Cardiac muscle cell (in vitro differentiated cells and primary cell): ENCODE measurements around the gene MACROH2A1. TPM values are rescaled to one million over a fixed set of nuclear protein-coding genes. Genes with fewer than 3 reads are reported as not detected.

Experiments used
- DNase-seq, 2 donors: peaks; one replicate each; pipeline versions ENCODE4 v3.0.0 to v3.0.0-alpha.2; 2010 to 2017; ENCODE audit warnings: low read depth in 1 of 2, low spot score in 1 of 2
- H3K27ac ChIP-seq: fragments of 200-600 bp; sonication (generic); 2 replicates; pipeline ENCODE4 v1.5.1; 2016
- H3K27me3 ChIP-seq: fragments of 200-600 bp; sonication (generic); 2 replicates; pipeline ENCODE4 v1.6.0; 2016; ENCODE audit warnings: control low read depth
- H3K36me3 ChIP-seq: fragments of 200-600 bp; sonication (generic); 2 replicates; pipeline ENCODE4 v1.5.1; 2016; ENCODE audit warnings: control low read depth
- H3K4me1 ChIP-seq: fragments of 200-600 bp; sonication (generic); 2 replicates; pipeline ENCODE4 v1.8.1; 2017; ENCODE audit warnings: low read depth, mild to moderate bottlenecking, mixed run types
- H3K4me3 ChIP-seq: fragments of 200-600 bp; sonication (generic); 2 replicates; pipeline ENCODE4 v1.5.1; 2016; ENCODE audit warnings: mild to moderate bottlenecking
- H3K9me3 ChIP-seq: fragments of 200-600 bp; sonication (generic); 2 replicates; pipeline ENCODE4 v1.5.1; 2017; ENCODE audit warnings: low read depth, mild to moderate bottlenecking, control low read depth
- polyA plus RNA-seq: library from polyadenylated mRNA; unstranded; fragments of >200 nt; fragmentation: Nextera tagmentation; extraction: Ambion mirVana; gene quantifications from 2 replicates; pipeline ENCODE4 v1.2.1, GENCODE V29; 2016
- total RNA-seq: library from RNA; depleted of rRNA; stranded (reverse); fragments of >200 nt; gene quantifications from 2 replicates; pipeline ENCODE4 v1.2.3, GENCODE V29; 2016
- TF ChIP-seq, protein P1 (sequence below): IDR thresholded peaks from 2 replicates; pipeline ENCODE4 v1.5.1; 2012; ENCODE audit warnings: low read depth, mild to moderate bottlenecking, low read length

MACROH2A1 gene
- total and polyA plus RNA-seq, 2 experiments from 2014 or later: 386 to 644 TPM

DNA sequence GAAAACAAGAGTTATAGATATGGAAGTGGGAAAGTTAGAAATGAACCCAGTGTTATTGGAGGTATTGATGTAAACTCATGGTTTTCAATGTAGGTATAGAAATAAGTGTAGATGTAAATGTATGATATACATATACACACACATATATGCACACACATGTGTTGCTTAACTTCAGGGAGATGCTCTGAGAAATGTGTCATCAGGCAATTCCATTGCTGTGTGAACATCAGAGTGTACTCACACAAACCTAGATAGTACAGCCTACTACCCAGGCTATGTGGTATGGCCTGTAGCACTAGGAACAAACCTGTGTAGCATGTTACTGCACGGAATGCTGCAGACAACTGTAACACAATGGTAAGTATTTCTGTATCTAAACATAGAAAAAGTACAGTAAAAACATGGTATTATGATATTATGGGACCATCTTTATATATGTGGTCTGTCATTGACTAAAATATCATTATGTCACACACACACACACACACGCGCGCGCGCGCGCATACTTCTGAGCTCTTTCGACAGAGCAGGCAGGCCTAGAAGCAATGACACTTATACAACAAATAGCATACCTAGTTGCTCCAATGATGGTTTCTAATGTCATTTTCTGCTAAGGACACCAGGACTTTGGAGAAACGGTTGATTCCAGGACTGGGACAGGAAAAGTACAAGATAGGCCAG lies 86.6 kb downstream of the MACROH2A1 start:
- H3K27me3 ChIP-seq: peaks cover 36% of the 10 kb centered on the region
- no peak overlapping the region for H3K27ac ChIP-seq
- TF ChIP-seq, protein P1, sequence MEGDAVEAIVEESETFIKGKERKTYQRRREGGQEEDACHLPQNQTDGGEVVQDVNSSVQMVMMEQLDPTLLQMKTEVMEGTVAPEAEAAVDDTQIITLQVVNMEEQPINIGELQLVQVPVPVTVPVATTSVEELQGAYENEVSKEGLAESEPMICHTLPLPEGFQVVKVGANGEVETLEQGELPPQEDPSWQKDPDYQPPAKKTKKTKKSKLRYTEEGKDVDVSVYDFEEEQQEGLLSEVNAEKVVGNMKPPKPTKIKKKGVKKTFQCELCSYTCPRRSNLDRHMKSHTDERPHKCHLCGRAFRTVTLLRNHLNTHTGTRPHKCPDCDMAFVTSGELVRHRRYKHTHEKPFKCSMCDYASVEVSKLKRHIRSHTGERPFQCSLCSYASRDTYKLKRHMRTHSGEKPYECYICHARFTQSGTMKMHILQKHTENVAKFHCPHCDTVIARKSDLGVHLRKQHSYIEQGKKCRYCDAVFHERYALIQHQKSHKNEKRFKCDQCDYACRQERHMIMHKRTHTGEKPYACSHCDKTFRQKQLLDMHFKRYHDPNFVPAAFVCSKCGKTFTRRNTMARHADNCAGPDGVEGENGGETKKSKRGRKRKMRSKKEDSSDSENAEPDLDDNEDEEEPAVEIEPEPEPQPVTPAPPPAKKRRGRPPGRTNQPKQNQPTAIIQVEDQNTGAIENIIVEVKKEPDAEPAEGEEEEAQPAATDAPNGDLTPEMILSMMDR: no peak
- H3K9me3 ChIP-seq: no peaks in the 10 kb centered on the region
- H3K36me3 ChIP-seq: no peaks in the 10 kb centered on the region
- DNase-seq: no peak
- H3K4me1 ChIP-seq: no peaks in the 10 kb centered on the region
- no peak overlapping the region for H3K4me3 ChIP-seq

DNA sequence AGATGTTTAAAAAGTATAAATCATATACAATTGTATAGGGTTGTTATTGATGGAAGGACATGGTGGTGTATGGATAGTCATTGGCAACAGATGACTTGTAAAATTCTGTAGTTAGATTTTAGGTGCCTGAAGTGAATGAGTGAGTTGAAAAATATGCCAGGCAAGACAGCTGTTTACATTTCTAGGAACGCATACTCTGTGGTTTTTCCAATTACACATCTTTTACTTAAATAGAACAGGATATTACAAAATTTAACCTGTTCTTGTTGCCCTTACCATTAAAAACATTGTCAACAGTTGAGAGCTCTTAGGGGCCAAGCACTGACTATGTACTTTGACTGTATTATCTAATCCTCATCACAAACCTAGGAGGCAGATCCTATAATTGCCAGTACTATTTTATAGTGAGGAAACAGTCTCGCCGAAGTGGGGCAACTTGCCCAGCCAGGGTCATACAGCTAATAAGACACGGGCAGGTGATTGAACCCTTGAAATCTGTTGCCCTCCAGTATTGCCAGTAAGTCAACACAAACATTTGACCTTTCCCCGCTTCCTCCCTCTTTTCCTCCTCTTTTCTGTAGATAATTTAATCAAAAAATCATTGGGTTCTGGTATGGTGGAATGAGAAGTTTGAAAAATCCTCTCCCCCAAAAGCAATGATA lies 88.6 kb downstream of the MACROH2A1 start:
- TF ChIP-seq, protein P1: no peak
- Histone ChIP-seq H3K4me3 (no peak overlapping the region), H3K27ac (no peak overlapping the region), H3K27me3 (peaks cover 23% of the 10 kb centered on the region), H3K9me3 (no peaks in the 10 kb centered on the region), H3K36me3 (no peaks in the 10 kb centered on the region), H3K4me1 (no peaks in the 10 kb centered on the region)
- peak in 1 of 2 donors; percentile 24 for DNase-seq

DNA sequence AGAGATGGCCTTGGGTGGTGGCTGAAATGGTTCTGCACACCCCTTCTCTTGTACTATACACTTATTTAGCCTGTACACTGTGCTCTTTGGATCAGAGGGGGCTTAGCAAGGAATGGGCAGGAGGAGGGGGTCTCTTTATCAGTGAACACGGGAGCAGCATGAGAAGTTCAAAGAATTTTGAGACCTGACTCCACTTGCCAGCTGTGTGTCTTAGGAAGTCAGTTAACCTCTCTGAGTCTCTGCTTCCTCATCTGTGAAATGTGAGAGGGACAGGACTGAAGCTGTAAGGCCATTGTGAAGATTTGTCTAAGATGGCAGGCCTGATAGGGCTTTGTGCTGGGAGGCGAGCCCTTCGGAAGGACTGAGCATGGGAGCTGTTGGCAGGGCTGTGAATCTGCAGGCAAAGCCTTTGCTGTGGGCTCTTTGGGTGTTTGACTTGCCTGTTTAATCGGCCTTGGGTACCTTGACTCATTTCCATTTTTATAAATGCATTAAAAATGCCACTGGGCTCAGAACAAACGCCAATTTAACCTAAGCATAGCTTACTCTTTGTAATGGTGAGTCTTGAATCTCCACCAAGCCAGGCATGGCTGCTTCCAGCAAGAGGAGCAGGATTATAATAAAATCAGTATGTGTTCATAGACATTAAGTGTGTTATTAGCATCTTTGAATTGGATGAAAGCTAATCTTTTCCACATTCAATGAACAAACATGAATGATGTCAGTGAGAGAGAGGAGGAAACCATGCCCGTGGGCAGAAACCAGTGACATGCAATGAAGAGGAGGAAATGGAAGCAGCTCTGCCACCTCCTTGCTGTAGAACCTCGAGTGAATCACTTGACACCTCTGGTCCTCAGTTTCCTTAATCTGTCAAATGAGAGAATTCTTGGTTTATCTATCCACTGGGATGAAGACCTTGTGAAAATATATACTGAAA lies 89.4 kb downstream of the MACROH2A1 start:
- Histone ChIP-seq H3K4me3 (no peak overlapping the region), H3K9me3 (no peaks in the 10 kb centered on the region), H3K27ac (no peak overlapping the region), H3K27me3 (peaks cover 23% of the 10 kb centered on the region), H3K36me3 (no peaks in the 10 kb centered on the region), H3K4me1 (no peaks in the 10 kb centered on the region)
- no peak for DNase-seq
- TF ChIP-seq, protein P1: no peak

DNA sequence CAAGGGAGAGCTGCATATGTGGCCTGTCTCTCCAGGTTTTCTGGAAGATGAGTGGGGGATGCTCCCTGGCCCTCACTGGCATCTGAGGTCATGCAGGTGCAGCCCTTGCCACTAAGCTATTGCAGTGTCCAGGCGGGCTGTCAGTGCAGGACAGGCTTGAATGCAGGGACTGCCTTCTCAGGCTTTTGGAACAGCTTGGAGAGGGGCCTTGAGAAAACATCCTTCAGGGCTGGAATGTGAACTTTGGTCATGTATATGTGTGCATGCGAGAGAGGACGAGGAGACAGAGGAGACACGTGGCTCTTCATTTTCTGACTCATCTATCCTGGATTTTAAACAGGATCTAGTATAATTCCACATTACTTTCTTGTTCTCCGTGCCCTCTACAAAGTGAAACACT lies 90.3 kb downstream of the MACROH2A1 start:
- peaks cover 15% of the 10 kb centered on the region for H3K27me3 ChIP-seq
- H3K27ac ChIP-seq: no peak overlapping the region
- TF ChIP-seq, protein P1: no peak
- H3K36me3 ChIP-seq: no peaks in the 10 kb centered on the region
- no peaks in the 10 kb centered on the region for H3K9me3 ChIP-seq
- peaks cover 5% of the 10 kb centered on the region for H3K4me1 ChIP-seq
- DNase-seq: peak in 1 of 2 donors; percentile 31
- H3K4me3 ChIP-seq: no peak overlapping the region

DNA sequence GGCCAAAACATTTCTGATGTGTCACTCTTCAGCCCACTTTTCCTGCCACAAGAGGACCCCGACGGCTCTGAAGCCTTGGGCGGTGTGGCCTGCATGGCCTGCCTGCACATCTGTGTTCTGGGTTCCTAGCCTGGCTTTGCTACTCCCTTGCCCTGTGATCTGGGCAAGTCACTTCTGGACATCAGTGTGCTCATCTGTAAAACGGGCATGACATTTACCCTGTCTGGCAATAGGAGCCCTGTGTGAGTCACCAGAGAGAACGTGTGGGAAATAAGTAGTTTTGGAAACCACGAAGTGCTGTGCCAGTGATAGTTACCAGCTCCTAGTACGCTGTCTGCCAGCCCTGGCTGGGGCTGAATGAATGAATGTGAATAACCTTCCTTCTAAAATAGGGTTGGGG lies 90.8 kb downstream of the MACROH2A1 start:
- Histone ChIP-seq H3K4me3 (no peak overlapping the region), H3K36me3 (no peaks in the 10 kb centered on the region), H3K4me1 (peaks cover 5% of the 10 kb centered on the region), H3K27me3 (peaks cover 10% of the 10 kb centered on the region), H3K9me3 (no peaks in the 10 kb centered on the region), H3K27ac (no peak overlapping the region)
- peak in 1 of 2 donors; percentile 34 for DNase-seq
- TF ChIP-seq, protein P1: no peak
